A172 (cell line): ENCODE results near the gene RAB39B. TPM values are rescaled to one million over a fixed set of nuclear protein-coding genes. Genes with fewer than 3 reads are reported as not detected.

Experiments
- DNase-seq: peaks from one replicate; pipeline ENCODE4 v3.0.0-alpha.2; 2015; ENCODE audit warnings: low spot score
- total RNA-seq: library from RNA; depleted of rRNA; stranded (reverse); fragments of >200 nt; shearing (Covaris generic); gene quantifications from 2 replicates; pipeline ENCODE4 v1.2.3, GENCODE V29; 2014; rRNA removed

The RAB39B gene
- total RNA-seq, 1 experiment from 2014 or later, result 5.5 TPM

- no peak for DNase-seq
These were observed 48.7 kb downstream of the RAB39B start for GRCh38 chrX:155215443-155216178.

- no peak for DNase-seq
These were observed 50.6 kb downstream of the RAB39B start for GRCh38 chrX:155213731-155214130.

- no peak for DNase-seq
These were observed 53.1 kb downstream of the RAB39B start for GRCh38 chrX:155211208-155211607.

Other genes starting within 250 kb of the RAB39B start
- 18.4 and 19.9 TPM in 2 replicates for gene F8, start 241.8 kb downstream of the RAB39B start, total RNA-seq
- gene FUNDC2, start 237.6 kb downstream of the RAB39B start, total RNA-seq, result 98.9 and 102 TPM in 2 replicates
- gene CMC4, start 193.4 kb downstream of the RAB39B start, total RNA-seq, result 25.6 and 38.7 TPM in 2 replicates
- gene MTCP1, start 193.4 kb downstream of the RAB39B start, total RNA-seq, result 3.8 and 9.3 TPM in 2 replicates
- 20.9 and 29.6 TPM in 2 replicates for gene BRCC3, start 193.0 kb downstream of the RAB39B start, total RNA-seq
- 290 and 312 TPM in 2 replicates for gene VBP1, start 48.0 kb downstream of the RAB39B start, total RNA-seq
- 2.6 and 4.8 TPM in 2 replicates for gene CLIC2, start 70.1 kb upstream of the RAB39B start, total RNA-seq
- not detected in 2 replicates for gene F8A2, start 117.6 kb upstream of the RAB39B start, total RNA-seq
- 0.41 and 0.57 TPM in 2 replicates for gene F8A3, start 194.1 kb upstream of the RAB39B start, total RNA-seq